GM12872 (cell line): Measurements from ENCODE around the gene EYA3.

Experiments used
- CTCF ChIP-seq: IDR thresholded peaks from 3 replicates; pipeline ENCODE4 v1.5.1; 2011; ENCODE audit warnings: low read depth, mild to moderate bottlenecking, low read length, moderate library complexity; ENCODE audit not compliant: insufficient read depth

EYA3 gene

DNA sequence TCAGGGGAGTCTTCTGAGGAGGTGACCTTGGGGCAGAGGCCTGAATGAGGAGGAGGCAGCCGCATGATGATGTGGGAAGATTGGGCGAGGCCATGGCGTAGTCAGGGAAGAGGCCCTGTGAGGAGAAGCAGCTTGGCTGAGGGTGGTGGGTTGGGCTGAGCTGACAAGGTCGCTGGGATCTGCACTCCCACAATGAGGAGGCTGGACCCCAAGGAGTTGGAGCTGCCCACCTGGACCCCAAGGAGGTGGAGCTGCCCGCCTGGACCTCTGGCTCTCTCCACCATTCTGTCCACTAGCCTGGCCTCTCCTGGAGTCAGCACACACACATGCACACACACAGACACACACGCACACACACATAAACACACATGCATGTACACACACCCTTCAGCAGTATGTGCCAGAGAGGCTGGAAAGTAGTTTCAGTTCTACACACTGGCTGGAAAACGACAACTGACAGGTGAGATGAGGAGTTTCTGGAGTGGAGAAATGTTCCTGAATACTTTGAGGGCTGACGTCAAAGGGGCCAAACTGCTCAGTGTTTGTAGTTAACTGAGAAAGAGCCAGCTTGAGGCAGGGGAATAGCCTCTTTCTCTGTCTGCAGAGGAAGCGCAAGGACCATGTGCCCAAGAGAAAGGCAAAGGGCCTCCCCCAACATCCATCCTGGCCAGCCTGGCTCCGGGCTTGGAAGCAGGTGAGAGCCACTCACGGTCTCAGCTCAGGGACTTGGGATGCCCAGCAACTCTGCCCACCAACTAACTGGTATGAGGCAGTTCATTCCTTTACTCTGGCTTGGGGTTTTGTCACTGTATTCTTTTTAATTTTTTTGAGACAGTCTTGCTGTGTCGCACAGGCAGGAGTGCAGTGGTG lies 146.5 kb downstream of the EYA3 start:
- no peak for TF ChIP-seq CTCF

GRCh38 chr1:27940870-27941560 lies 147.4 kb downstream of the EYA3 start:
- no peak for TF ChIP-seq CTCF

DNA sequence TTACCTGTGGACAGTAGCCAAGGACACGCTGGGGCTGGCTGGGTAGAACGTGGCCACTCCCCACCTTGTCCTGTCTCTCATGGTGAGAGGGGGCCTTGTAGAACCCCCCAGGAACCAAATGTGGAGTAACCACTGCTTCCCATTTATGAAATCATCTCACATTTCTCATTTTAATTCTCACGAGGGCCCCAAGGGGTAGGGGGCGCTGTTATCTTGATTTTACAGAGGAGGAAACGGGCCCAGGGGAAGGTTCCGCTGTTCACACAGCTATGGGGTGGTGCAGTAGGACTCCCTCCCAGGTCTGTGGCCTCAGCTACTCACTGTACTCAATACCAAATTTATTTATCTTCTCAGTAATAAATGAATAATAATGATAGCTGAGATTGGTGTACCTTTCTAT lies 148.1 kb downstream of the EYA3 start:
- peak; percentile 46; the same call in 2 of the 3 replicates for TF ChIP-seq CTCF

GRCh38 chr1:27938488-27938887 lies 149.9 kb downstream of the EYA3 start:
- no peak for TF ChIP-seq CTCF

DNA sequence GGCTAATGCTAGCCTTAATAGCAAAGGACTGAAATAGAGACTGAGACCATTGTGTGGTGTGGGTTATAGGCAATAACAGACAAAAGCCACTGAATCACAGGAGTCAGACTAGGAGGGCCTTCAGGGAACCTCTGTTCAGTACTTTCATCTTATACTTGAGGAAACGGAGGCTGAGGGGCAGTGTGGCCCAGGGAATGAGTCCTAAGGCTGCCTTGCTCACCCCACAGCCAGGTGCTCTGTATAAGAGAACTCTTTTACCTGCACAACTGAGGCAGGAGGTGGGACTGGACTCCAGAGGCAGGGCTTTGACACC lies 150.9 kb downstream of the EYA3 start:
- no peak for TF ChIP-seq CTCF

GRCh38 chr1:27936370-27936769 lies 152.0 kb downstream of the EYA3 start:
- no peak for TF ChIP-seq CTCF

- TF ChIP-seq CTCF: no peak
These were observed 152.7 kb downstream of the EYA3 start for GRCh38 chr1:27935721-27936120.
